Choroid plexus epithelial cell (primary cell): ENCODE results near the gene SKA1.
"Not testable (repeated sequence)": the region's sequence is repeated elsewhere in the genome, so short reads cannot be mapped to it uniquely, and the experiment has no call there.

ENCODE experiments used
- DNase-seq: peaks from one replicate; pipeline ENCODE4 v3.0.0-alpha.2; 2010; ENCODE audit warnings: low read depth
- H3K4me3 ChIP-seq: 2 replicates; pipeline ENCODE4 v1.5.1; 2011; ENCODE audit warnings: low read depth, mild to moderate bottlenecking, control low read depth, low read length, moderate library complexity
- TF ChIP-seq, protein P1 (sequence below): conservative IDR thresholded peaks from 2 replicates; pipeline ENCODE4 v1.5.1; 2011; ENCODE audit warnings: low read depth, mild to moderate bottlenecking, control low read depth, inconsistent platforms, low read length, moderate library complexity

SKA1 gene

GRCh38 chr18:50410894-50411293 lies 36.0 kb downstream of the SKA1 start:
- DNase-seq = peak; percentile 79
- TF ChIP-seq, protein P1, sequence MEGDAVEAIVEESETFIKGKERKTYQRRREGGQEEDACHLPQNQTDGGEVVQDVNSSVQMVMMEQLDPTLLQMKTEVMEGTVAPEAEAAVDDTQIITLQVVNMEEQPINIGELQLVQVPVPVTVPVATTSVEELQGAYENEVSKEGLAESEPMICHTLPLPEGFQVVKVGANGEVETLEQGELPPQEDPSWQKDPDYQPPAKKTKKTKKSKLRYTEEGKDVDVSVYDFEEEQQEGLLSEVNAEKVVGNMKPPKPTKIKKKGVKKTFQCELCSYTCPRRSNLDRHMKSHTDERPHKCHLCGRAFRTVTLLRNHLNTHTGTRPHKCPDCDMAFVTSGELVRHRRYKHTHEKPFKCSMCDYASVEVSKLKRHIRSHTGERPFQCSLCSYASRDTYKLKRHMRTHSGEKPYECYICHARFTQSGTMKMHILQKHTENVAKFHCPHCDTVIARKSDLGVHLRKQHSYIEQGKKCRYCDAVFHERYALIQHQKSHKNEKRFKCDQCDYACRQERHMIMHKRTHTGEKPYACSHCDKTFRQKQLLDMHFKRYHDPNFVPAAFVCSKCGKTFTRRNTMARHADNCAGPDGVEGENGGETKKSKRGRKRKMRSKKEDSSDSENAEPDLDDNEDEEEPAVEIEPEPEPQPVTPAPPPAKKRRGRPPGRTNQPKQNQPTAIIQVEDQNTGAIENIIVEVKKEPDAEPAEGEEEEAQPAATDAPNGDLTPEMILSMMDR = no peak
- H3K4me3 ChIP-seq = no peak overlapping the region

GRCh38 chr18:50416832-50417231 lies 42.0 kb downstream of the SKA1 start:
- not testable (repeated sequence) for DNase-seq, H3K4me3 ChIP-seq

DNA sequence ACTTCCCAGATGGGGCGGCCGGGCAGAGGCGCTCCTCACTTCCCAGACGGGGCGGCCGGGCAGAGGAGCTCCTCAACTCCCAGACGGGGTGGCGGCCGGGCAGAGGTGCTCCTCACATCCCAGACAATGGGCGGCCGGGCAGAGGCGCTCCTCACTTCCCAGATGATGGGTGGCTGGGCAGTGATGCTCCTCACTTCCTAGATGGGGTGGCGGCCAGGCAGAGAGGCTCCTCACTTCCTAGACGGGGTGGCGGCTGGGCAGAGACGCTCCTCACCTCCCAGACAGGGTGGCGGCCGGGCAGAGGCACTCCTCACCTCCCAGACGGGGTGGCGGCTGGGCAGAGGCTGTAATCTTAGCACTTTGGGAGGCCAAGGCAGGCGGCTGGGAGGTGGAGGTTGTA lies 42.9 kb downstream of the SKA1 start:
- not testable (repeated sequence) for DNase-seq, H3K4me3 ChIP-seq

- no peak for DNase-seq
- TF ChIP-seq, protein P1 = no peak
- no peak overlapping the region for H3K4me3 ChIP-seq
Measured at GRCh38 chr18:50418650-50419049, 43.8 kb downstream of the SKA1 start.

DNA sequence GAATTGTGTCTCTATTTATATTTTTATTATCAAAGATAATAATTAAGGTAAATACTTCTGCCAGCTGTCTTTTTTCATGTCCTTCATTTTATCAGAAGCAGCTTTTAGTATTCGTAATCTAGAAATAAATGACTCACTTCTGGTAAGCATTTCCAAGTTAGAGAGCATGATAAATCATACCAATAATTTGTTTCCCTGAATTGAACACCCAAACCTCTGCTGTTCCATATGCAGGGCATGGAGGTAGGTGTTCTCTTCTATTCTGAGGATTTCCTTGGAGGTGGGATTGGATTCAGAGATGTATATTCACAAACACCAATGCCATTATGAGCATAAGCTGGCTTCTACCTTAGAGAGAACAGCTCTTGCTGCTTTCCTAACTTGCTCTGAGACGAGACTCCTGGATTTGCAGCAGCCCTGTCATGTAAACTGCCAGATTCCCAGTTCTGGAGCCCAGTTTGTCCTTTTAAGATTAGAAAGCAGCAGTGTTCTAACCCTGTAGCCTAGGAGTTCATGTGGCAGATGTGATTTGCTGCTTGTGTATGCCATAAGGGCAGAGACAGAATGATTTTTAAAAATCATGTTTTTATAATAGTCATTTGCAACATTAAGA lies 47.5 kb downstream of the SKA1 start:
- DNase-seq = no peak
- TF ChIP-seq, protein P1 = no peak

GRCh38 chr18:50424877-50425690 lies 50.2 kb downstream of the SKA1 start:
- DNase-seq = peak; percentile 92
- TF ChIP-seq, protein P1 = no peak
- no peak overlapping the region for H3K4me3 ChIP-seq

More for the DNA sequence above, 47.5 kb downstream of the SKA1 start:
- H3K4me3 ChIP-seq = no peak overlapping the region

GRCh38 chr18:50427896-50428295 lies 53.0 kb downstream of the SKA1 start:
- TF ChIP-seq, protein P1 = no peak
- DNase-seq = no peak
- H3K4me3 ChIP-seq = no peak overlapping the region

- TF ChIP-seq, protein P1 = no peak
- H3K4me3 ChIP-seq = no peak overlapping the region
- DNase-seq = no peak
Measured at GRCh38 chr18:50428531-50429206, 53.8 kb downstream of the SKA1 start.
